ENCODE data around the gene ZSCAN32.

ZSCAN32 gene
- long read RNA-seq, donor 1, transcript ZSCAN32-206 (1 exons, 1,977 nt): major isoform, 8 of 9 reads
- long read RNA-seq, donor 1, partial matches to known transcripts: 0 of 9 reads
- long read RNA-seq, donor 1, other reads (novel, unspliced or antisense): 0 of 9 reads
- long read RNA-seq, donor 2, partial matches to known transcripts: 0 of 2 reads
- long read RNA-seq, donor 2, other reads (novel, unspliced or antisense): 0 of 2 reads
- long read RNA-seq, donor 3, transcript ZSCAN32-206 (1 exons, 1,977 nt): major isoform, 5 of 6 reads
- long read RNA-seq, donor 3, partial matches to known transcripts: 0 of 6 reads
- long read RNA-seq, donor 3, other reads (novel, unspliced or antisense): 0 of 6 reads
- long read RNA-seq, donor 4, partial matches to known transcripts: 0 of 4 reads
- long read RNA-seq, donor 4, other reads (novel, unspliced or antisense): 0 of 4 reads
- long read RNA-seq, donor 5, transcript ZSCAN32-206 (1 exons, 1,977 nt): major isoform, 8 of 9 reads
- long read RNA-seq, donor 5, partial matches to known transcripts: 0 of 9 reads
- long read RNA-seq, donor 5, other reads (novel, unspliced or antisense): 0 of 9 reads
- long read RNA-seq, donor 6, transcript ZSCAN32-206 (1 exons, 1,977 nt): major isoform, 7 of 9 reads
- long read RNA-seq, donor 6, partial matches to known transcripts: 0 of 9 reads
- long read RNA-seq, donor 6, other reads (novel, unspliced or antisense): 0 of 9 reads
- long read RNA-seq, donor 7: 0 reads
- long read RNA-seq, donor 8, partial matches to known transcripts: 0 of 8 reads
- long read RNA-seq, donor 8, other reads (novel, unspliced or antisense): 0 of 8 reads

DNA sequence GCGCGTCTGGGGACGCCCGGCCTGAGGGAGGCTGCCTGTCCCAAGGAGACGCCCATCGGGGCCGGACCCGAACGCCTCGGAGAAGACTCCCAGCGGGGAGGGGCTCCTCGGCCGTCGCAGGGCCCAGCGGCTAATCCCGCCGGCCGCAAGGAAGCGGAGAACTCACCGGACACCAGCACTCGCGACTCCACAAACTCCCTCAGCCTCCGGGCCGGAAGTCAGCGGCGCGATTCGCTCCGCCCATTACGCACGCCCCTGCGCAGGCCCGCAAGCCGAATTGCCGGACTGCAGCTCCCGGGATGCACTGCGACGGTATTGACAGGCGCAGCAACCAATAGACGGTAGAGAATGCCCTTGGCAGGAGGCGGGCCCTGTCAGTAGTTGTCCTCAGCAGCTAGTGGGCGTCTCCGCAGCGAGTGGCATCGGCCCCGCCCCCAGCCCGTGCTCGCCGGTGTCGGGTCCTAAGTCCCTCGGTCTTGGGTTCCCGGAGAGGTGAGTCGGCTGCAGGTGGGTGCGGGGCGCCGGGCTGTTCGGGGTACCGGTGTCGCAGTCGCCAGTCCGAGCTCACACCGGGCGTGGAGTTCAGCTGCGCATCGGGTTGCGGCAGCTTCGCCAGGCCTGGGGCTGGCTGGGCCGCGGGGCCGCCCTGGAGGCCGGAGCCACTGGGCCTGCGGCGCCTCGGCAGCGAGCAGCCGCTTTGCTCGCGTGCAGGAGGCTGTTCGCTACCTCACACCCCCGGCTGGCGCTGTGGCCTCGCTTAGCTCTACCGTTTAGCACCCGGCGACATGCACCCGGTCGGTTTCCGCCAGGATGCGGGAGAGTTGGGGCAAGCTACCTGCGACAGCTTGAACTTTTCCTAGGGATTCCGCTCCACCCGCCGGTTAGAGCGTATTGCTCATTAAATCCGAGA, at the start of gene ZSCAN32, which contains the start of gene ZNF174:
Gene ZSCAN32 (minus strand): TSS at position 226 of the 910 bp plus-strand sequence. CDS start 3,447 bp downstream, outside the sequence.
Gene ZNF174 (plus strand): TSS at position 437 of the 910 bp plus-strand sequence. CDS start 790 bp downstream, outside the sequence.
- DNase-seq: peak; percentile 99

- DNase-seq: no peak
Observed at GRCh38 chr16:3444032-3444388, 43.2 kb upstream of the ZSCAN32 start.

- peak; percentile 57 for DNase-seq
Observed at GRCh38 chr16:3443108-3444031, 42.6 kb upstream of the ZSCAN32 start, which contains the start of the genes NAA60 and ZNF597. TSS of gene NAA60 (plus strand) at chr16:3443680. CDS start at chr16:3476228, 32,548 bp downstream. TSS of gene ZNF597 (minus strand) at chr16:3443504. CDS start at chr16:3443153, 351 bp downstream.

DNA sequence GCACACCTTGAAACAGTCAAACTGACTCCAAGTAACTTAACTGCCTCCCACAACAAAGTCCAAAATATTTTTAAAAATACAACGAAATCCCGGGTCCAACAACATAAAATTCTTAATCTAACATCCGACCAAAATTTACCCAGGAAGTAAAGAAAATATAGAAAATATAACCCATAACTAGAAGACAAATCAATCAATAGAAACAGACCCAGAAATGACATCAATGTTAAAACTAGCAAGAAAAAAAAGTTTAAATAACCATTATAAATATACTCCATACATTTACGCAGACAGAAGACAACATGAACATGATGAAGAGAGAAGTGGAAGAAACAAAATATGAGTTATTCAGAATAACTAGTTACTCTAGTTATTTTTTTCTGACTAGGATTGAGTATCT, 38.8 kb upstream of the ZSCAN32 start:
- no peak for DNase-seq

DNA sequence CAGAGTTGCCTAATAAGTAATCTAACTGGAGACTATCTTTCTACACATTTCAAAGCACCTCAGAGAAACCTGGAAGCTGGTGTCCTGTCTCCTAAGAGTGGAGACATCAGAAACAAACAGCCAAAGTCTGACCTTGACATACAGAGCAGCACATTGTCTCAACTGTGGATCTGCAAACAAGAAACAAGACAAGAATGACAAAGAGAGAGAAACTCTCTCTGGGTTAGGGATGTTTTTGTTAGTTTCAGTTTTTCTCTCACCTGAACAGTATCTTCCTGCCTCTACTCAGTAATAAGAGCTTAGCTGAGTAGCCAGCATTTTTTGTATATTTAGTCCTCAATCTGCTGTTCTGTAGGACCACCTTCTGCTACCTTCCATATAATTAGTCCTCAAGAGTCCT, 33.6 kb upstream of the ZSCAN32 start:
- DNase-seq: no peak

DNA sequence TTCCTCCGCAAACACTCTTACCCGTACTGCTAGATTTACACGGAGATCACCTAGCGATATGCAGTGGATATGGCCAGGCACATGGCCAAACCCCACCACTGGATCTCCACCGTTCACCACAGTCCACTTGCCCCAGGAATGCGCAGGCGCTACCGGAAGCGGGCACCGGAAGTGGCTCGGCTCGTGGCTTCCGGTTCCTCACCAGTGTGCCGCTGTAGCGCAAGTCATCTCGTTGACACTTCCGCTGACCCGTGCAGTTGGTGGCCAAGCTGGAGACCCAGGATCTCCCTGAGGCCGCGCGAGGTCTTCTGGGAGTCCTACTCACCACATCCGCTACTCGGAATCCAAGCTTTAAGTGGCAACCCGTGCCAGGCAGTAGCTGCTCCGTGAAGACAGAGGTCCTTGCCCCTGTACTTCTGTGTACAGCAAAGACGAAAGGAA, 31.0 kb upstream of the ZSCAN32 start:
- DNase-seq: no peak

GRCh38 chr16:3413730-3414379, 13.1 kb upstream of the ZSCAN32 start:
- no peak for DNase-seq

- no peak for DNase-seq
Observed at GRCh38 chr16:3408561-3409197, 7.9 kb upstream of the ZSCAN32 start.

GRCh38 chr16:3401719-3402397, 1.1 kb upstream of the ZSCAN32 start:
- no peak for DNase-seq

- no peak for DNase-seq
Observed at GRCh38 chr16:3400446-3400778, 392 bp downstream of the ZSCAN32 start.

DNA sequence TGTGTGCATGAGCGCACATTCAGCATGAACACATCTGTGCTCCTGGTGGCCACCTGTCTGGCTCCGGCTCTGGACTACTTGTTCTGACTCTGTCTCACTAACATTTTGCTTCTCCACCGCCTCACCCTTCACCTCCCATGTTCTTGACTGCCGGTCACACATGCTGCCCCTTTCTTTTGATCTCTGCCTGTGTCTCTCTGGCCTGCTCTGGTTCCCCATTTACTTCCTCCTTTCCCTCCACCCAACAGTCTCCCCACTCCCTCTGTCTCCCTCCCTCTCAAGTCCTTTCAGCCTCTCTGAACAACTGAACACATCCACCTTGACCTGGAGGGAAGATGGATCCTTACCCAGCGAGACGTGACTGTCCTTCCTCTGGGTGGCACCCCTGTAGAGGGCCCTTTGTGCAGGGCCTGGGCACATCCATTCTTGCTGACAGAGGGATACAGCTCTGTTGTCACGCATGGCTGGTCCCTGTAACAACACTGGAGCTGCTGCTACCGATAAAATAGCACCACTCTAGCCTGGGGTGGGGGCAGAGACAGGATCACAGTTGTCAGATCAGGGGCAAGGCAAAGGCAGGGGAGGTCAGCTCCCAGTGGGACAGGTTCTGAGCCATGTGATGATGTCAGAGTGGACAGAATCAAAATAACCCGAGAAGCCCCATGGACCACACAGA, 11.0 kb downstream of the ZSCAN32 start:
- DNase-seq: no peak

- no peak for DNase-seq
Observed at GRCh38 chr16:3388325-3388724, 12.5 kb downstream of the ZSCAN32 start.

- no peak for DNase-seq
Observed at GRCh38 chr16:3383045-3383448, 17.8 kb downstream of the ZSCAN32 start.

DNA sequence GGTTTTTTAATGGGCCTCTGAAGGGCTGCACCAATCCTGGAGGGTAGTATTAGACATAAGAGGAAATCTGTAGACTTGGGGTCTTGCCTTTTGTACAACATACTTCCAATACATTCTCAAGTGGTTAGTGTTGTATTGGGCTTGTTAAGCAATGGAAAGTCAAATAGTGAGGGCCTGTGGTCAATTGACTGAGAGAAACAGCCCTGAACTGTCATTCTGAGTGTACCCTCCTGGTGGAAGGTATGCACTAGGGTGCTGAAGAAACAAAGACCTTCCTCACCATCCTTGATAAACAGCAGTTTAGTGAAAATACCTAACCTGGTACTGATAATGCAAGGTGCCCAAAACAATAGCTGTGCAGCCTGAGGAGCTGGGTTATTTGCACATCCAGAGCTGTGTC, 22.9 kb downstream of the ZSCAN32 start:
- DNase-seq: no peak

DNA sequence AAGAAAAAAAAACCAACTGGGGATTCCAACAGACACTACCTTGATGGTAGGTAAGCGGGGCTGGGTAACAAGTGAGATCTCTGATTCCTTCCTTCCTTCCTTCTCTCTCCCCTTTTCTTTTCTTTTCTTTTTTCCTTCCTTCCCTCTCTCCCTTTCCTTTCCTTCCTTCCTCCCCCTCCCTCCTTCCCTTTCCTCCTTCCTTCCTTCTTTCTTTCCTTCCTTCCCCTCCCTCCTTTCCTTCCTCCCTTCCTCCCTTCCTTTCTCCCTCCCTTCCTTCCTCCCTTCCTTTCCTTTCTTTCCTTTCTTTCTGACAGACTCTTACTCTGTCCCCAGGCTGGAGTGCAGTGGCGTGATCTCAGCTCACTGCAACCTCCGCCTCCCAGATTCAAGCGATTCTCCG, 25.1 kb downstream of the ZSCAN32 start:
- no peak for DNase-seq

DNA sequence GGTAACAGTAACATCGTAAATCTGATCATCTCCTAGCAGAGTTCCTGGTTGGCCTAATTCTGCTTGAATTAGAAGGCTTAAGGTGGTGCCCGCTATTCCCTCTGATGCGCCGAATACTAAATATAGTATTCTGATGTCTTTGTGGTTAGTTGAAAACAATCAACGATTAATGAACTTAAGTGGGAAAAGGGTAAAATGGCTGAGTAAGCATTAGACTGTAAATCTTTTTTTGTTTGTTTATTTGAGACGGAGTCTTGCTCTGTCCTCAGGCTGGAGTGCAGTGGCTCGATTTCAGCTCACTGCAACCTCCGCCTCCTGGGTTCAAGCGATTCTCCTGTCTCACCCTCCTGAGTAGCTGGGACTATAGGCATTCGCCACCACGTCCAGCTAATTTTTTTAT, 31.7 kb downstream of the ZSCAN32 start:
- no peak for DNase-seq

GRCh38 chr16:3364774-3365427, 35.9 kb downstream of the ZSCAN32 start:
- peak; percentile 70 for DNase-seq

- DNase-seq: no peak
Observed at GRCh38 chr16:3363793-3364192, 37.0 kb downstream of the ZSCAN32 start.

Measured in right kidney (tissue), 9 donors.